Heart left ventricle (tissue), 13 donors: ENCODE results near the gene CCT8L2.
"Not testable (repeated sequence)": the region's sequence is repeated elsewhere in the genome, so short reads cannot be mapped to it uniquely, and the experiment has no call there.

Source experiments
- POLR2A ChIP-seq, 2 donors: fragments of 450-650 bp; IDR thresholded peaks; one replicate each; pipeline ENCODE4 v1.6.1; 2017; ENCODE audit warnings: antibody characterized with exemption in 2 of 2, mild to moderate bottlenecking in 2 of 2, moderate library complexity in 2 of 2
- TF ChIP-seq, protein P1 (sequence below), 12 donors: fragments of 200-600 bp; sonication (generic) in 4 of 12; IDR thresholded peaks; one replicate each; pipeline versions ENCODE4 v1.5.0 to v1.8.0; 2018 to 2022; ENCODE audit warnings: antibody characterized with exemption in 12 of 12, mild to moderate bottlenecking in 5 of 12
- donor health status: ischemic (EF 13 %, LVEDD 7.1; RV severe dilation, severe dysfunction).
- donor health status: DM: no; HTN: yes; CAD: no.
- donor health status: DM: no; HTN: no; CAD: no.
- donor health status: ischemic (EF 25% LVEDD 6.9; RV normal size, moderate dysfunction).
- donor health status: ischemic (EF 25% LVEDD 5.7; RV mildly dilated, moderate dysfunction).
- donor health status: ischemic (EF 35%, LVEDD 5.7; RV mildly dilated, moderate dysfunction).
- donor health status: nonischemic (EF 11% LVEDD 7.7; RV severe dilation, severe dysfunction).
- donor health status: DM: yes; HTN: yes; CAD: no.
- donor health status: PGD.
- donor health status: ischemic (EF 29% LVEDD 5.4; RV normal size, mild dysfunction).
- donor health status: nonischemic (EF 23%, LVEDD 6.1; RV moderate dilation, normal function).

DNA sequence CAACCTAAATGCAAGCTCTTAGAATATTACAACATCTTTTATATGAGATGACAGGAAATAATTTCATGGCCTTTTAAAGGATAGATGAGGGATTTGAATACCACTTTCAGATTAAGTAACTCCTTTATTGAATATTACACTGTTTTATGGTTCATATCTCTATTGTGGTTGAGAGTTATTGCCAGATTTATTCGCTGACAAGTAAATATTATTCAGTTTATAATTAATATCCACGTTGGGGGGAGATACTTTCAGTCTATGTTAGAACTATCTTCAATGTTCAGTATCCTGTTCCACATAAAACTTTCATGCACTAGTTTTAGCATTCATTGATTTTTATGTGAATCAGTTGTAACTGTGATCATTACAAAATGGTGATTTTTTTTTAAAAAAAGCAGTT lies 32.4 kb upstream of the CCT8L2 start:
- TF ChIP-seq, protein P1, sequence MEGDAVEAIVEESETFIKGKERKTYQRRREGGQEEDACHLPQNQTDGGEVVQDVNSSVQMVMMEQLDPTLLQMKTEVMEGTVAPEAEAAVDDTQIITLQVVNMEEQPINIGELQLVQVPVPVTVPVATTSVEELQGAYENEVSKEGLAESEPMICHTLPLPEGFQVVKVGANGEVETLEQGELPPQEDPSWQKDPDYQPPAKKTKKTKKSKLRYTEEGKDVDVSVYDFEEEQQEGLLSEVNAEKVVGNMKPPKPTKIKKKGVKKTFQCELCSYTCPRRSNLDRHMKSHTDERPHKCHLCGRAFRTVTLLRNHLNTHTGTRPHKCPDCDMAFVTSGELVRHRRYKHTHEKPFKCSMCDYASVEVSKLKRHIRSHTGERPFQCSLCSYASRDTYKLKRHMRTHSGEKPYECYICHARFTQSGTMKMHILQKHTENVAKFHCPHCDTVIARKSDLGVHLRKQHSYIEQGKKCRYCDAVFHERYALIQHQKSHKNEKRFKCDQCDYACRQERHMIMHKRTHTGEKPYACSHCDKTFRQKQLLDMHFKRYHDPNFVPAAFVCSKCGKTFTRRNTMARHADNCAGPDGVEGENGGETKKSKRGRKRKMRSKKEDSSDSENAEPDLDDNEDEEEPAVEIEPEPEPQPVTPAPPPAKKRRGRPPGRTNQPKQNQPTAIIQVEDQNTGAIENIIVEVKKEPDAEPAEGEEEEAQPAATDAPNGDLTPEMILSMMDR (IDR thresholded peaks at IDR 0.05) = not testable (repeated sequence)
- TF ChIP-seq POLR2A (IDR thresholded peaks at IDR 0.05) = not testable (repeated sequence)
